HG02885 (cell line): ENCODE results near the gene IL3RA.
"Not testable (repeated sequence)": the region's sequence is repeated elsewhere in the genome, so short reads cannot be mapped to it uniquely, and the experiment has no call there.

Experiments used
- ATAC-seq: cut with Tn5 transposase; IDR thresholded peaks from one replicate; pipeline ENCODE4 v1.9.1; 2021; ENCODE audit warnings: mild to moderate bottlenecking; ENCODE audit not compliant: unreplicated experiment, poor library complexity

Gene IL3RA

GRCh38 chrX:1419545-1420355 is 83.2 kb downstream of the IL3RA start:
- no peak for ATAC-seq

GRCh38 chrX:1420371-1420770 is 83.8 kb downstream of the IL3RA start:
- ATAC-seq: no peak

GRCh38 chrX:1421433-1422134 is 85.0 kb downstream of the IL3RA start:
- ATAC-seq: no peak

GRCh38 chrX:1422135-1422465 is 85.5 kb downstream of the IL3RA start:
- ATAC-seq: no peak

- no peak for ATAC-seq
These were observed 86.6 kb downstream of the IL3RA start for GRCh38 chrX:1423215-1423614.

- ATAC-seq: no peak
These were observed 87.7 kb downstream of the IL3RA start for GRCh38 chrX:1424147-1424851.

- ATAC-seq: no peak
These were observed 88.8 kb downstream of the IL3RA start for GRCh38 chrX:1425381-1425780.

- not testable (repeated sequence) for ATAC-seq
These were observed 89.7 kb downstream of the IL3RA start for GRCh38 chrX:1426321-1426720.

- no peak for ATAC-seq
These were observed 91.2 kb downstream of the IL3RA start for GRCh38 chrX:1427756-1428155.

- ATAC-seq: no peak
These were observed 93.9 kb downstream of the IL3RA start for GRCh38 chrX:1430451-1430850.
